Bronchial epithelial cell (primary cell): ENCODE data around the gene FRMPD3. TPM values are rescaled to one million over a fixed set of nuclear protein-coding genes. Genes with fewer than 3 reads are reported as not detected.

Source experiments
- total RNA-seq: library from RNA; depleted of rRNA; stranded (reverse); fragments of >200 nt; gene quantifications from 2 replicates; pipeline ENCODE4 v1.2.1, GENCODE V29; 2014

The FRMPD3 gene
- total RNA-seq, 1 donor from 2014 or later, result not detected

Other genes with a start within 250 kb of the FRMPD3 start
- 3.9 and 5.1 TPM in 2 replicates for gene NUP62CL, start 243.2 kb upstream of the FRMPD3 start, total RNA-seq
- gene DNAAF6, start 243.0 kb upstream of the FRMPD3 start, total RNA-seq, result not detected in 2 replicates
- 11.8 and 15.0 TPM in 2 replicates for gene PRPS1, start 178.9 kb downstream of the FRMPD3 start, total RNA-seq